Activated CD4-positive, alpha-beta T cell treated with anti-CD3 and anti-CD28 coated beads, Interleukin-2, amount 50 U/mL, for 48 hours (primary cell): ENCODE results near the gene NAB2.

Source experiments
- DNase-seq, 2 experiments: peaks; one replicate each; pipeline ENCODE4 v3.0.0-alpha.2; 2020

Gene NAB2

DNA sequence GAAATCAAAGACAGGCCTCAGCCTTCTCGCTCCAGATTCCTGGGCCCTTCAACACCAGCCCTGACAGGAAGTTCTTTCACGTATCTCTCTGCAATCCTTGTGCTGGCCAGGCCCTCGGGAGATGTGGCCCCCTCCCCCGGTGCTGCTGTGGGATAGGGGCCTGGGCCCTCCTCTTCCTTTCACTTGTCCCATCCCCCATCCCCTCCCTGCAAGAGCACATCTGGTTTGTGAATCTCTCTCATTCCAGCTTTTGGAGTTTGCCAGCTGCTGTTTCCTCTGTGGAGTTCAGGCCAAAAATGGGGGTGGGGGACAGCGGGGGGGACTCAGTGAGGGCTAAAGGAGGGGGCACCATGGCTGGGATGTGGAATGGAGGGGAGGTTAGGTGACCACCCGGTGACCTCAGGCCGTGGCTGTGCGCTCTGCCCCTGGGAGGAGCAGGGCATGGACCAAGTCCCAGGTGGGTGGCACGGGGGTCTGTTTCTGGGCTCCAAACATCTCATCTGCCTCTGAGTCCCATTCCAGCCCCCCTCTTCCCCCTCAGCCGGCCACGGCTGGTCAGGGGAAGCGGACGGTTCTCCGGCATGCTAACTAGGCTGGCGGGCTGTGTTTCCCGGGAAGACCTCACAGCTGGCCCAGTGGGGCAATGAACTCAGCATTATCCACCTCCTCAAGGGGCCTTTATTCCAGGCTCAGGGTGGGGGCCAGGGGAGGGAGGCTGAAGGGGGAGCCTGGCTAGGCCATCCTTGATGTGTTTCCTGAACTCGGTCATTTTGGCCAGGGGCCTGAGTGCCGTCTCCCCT lies 46.8 kb downstream of the NAB2 start:
- no peak for DNase-seq

DNA sequence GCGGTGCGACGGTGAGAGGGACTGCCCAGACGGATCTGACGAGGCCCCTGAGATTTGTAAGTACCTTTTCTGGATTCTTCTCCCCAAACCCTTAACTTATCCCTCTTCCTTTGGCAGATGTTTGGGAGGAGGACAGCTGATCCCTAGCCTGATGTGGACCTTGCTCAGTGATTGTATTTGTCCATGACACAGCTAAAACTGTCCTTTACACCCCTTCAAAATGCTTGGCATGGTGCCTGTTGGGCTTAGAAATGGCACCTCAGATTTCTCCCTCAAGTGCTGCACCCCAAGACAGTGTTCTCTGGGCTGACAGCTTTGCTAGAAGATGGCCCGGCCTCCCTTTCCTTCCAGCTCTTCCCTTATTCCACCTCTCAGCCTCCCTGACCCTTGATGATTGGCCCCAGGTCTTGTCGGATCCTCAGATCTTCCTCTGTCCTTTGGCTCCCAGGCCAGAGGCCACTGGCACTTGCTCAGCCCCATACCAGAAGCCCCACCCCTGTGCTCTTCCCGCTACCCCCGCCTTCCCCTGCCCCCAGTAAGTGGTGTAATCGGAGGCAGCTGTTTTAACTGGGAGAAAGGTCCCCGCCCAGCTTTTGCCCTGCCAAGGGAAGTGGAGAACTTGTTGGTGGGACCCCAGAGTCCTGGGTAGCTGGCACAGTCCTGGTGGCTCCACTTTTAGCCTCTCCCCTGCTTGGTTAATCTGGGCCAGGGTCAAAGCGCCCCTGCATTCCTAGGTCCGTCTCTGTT lies 49.8 kb downstream of the NAB2 start:
- no peak for DNase-seq

DNA sequence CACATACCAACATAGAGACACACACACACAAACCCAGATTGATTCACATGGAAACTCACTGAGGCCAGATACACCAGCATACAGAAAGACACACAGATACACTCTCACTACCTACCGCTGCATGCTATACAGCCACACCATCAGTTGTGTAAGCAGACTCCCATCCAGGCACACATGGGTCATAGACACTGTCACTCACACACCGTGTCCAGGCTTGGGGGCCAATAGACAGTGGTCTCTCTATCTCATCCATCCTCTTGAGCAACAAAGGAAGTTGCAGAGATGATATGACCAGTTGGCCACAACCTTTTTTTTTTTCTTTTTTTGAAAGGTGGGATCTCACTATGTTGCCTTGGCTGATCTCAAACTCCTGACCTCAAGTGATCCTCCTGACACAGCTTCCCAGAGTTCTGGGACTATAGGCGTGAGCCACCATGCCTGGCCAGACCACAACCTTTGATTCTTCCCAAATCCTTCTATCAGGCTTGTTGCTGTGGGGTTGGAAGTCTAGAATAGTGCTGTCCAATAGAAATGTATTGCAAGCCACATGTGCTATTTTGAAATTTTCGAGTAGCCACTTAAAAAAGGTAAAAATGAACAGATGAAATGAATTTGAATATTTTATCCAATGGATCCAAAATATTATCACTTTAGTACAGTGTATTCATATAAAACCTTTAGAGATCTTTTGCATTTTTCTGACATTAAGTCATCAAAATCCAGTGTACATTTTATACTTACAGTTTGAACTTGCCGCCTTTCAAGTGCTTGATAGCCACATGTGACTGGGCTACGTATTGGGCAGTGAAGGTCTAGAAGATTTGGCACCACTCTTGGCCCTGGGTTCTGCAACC lies 51.1 kb downstream of the NAB2 start:
- DNase-seq = no peak

DNA sequence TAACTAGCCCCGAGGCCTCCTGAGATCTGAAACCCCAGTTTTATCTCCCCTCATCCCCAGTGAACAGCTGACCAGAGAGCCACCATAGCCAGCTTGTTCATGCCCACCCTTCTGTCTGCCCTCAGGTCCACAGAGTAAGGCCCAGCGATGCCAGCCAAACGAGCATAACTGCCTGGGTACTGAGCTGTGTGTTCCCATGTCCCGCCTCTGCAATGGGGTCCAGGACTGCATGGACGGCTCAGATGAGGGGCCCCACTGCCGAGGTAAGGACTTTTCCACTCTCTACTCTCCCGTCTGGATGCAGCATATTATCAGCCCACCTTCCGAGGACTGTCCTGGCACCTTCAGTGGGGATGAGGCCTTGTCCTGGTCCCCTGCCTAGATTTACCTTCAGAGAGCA lies 52.3 kb downstream of the NAB2 start:
- DNase-seq = no peak

DNA sequence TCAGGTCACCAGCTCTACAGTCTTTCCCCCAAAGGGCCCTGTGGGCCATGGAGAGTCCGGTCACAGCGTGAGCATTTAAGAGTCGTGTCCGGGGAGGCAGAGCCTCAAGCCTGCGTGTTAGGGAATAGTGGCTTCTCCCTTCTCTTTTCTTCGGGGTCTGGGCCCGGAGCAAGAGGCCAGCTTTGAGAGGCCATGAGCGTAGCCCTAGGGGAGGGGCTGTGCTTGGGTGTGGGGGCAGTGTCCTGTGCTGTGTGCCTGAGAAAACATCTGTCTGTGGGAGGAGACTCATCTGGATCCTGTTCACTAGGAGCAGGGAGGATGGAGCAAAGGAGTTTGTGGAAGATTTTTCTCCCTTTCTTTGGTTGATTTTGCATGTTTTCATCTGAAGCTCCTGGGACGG lies 53.2 kb downstream of the NAB2 start:
- DNase-seq = no peak

DNA sequence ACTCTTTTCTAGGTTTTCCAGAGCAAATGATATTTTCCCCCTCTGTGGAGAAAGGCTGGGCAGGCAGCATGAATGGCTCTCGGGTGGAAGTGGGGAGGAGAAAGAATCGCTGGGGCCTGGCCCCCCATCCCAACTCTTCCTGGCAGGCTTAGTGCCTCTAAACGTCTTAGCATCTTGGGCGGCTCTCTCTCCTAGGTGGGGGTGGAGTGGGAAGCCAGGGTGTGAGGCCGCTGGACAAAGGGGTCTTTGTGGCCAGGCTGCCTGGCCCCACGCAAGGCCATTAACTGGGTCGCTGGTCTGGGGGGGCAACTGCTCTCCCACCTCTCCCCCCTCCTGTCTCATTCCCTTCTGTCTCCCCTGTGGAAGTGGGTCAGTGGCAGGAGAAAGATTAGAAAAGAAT lies 53.8 kb downstream of the NAB2 start:
- DNase-seq = no peak

DNA sequence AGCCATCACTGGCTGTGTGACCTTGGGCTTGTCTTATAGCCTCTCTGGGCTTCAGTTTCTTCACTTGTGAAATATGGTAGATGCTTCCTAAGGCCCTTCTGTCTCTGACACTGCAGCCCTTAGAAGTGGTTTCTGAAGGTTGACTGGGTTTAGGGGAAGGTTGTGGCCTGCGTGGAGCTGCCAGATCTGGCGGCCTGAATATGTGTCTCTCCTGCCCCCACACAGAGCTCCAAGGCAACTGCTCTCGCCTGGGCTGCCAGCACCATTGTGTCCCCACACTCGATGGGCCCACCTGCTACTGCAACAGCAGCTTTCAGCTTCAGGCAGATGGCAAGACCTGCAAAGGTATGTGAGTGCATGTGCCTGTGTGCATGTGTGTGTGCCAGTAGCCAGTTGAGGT lies 54.5 kb downstream of the NAB2 start:
- DNase-seq = no peak
